ENCODE results near the gene SYT1. TPM values are rescaled to one million over a fixed set of nuclear protein-coding genes. Genes with fewer than 3 reads are reported as not detected.

The SYT1 gene
- total RNA-seq, 6 experiments from 2014 or later, result 3.5 to 10.5 (median 9.1) TPM

- peak overlapping the region; percentile 94; the same call in 1 of the 2 replicates for H3K4me3 Mint-ChIP-seq
Measured at GRCh38 chr12:78866518-78866917, 1.9 kb downstream of the SYT1 start.

DNA sequence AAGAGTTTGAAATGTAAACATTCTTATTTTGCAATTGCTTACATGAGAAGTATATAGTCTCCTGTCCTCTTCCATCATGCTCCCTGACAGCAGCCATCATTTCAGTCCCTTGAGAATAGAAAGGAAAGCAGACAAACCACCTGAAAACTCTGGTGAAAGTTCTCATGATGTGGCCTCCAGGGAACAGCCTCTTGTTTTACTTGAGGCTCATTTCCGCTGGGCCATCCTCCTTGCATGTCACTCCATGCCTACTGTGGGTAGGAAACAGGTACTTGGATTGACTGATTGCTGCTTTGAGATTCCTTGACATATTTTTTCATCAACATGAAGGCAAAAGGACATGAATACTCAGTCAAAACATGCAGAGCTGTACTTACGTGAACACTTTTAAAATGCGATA, 6.0 kb downstream of the SYT1 start:
- Mint-ChIP-seq H3K36me3 (ENCODE audit: low read depth) (no peaks in the 10 kb centered on the region), H3K9me3 (no peaks in the 10 kb centered on the region), H3K4me1 (ENCODE audit: low read depth) (peaks cover 30% of the 10 kb centered on the region), H3K27ac (no peak overlapping the region), H3K27me3 (ENCODE audit: insufficient read depth) (no peaks in the 10 kb centered on the region), H3K4me3 (no peak overlapping the region)
- no peak for DNase-seq
- TF ChIP-seq CTCF (IDR thresholded peaks at IDR 0.05), result no peak

More at GRCh38 chr12:78866518-78866917, 1.9 kb downstream of the SYT1 start:
- Mint-ChIP-seq H3K27ac (no peak overlapping the region), H3K27me3 (ENCODE audit: insufficient read depth) (peaks cover 6% of the 10 kb centered on the region), H3K9me3 (no peaks in the 10 kb centered on the region), H3K4me1 (ENCODE audit: low read depth) (peaks cover 34% of the 10 kb centered on the region), H3K36me3 (ENCODE audit: low read depth) (no peaks in the 10 kb centered on the region)
- no peak for TF ChIP-seq CTCF (IDR thresholded peaks at IDR 0.05)
- DNase-seq, result no peak

DNA sequence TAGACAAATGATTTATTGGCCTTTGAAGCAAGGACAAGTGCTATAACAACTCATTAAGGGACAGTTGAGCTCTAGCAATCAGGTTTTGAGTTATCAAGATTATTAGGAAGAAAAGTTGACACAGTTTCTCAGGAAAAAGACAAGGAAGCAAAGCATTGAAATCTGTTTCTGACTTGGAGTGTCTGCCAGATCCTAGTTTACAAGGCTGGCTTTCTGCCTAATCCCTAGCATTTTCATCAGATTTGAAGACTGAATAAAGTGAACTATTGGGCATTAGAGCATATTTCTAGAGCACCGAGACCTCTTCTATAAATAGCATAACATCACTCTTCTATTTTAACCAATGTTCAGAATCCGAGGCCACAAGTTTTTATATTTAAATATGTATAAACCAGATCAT, 7.0 kb downstream of the SYT1 start:
- Mint-ChIP-seq H3K27ac (no peak overlapping the region), H3K4me3 (no peak overlapping the region), H3K27me3 (ENCODE audit: insufficient read depth) (no peaks in the 10 kb centered on the region), H3K4me1 (ENCODE audit: low read depth) (peaks cover 20% of the 10 kb centered on the region), H3K9me3 (no peaks in the 10 kb centered on the region), H3K36me3 (ENCODE audit: low read depth) (no peaks in the 10 kb centered on the region)
- no peak for TF ChIP-seq CTCF (IDR thresholded peaks at IDR 0.05)
- no peak for DNase-seq

DNA sequence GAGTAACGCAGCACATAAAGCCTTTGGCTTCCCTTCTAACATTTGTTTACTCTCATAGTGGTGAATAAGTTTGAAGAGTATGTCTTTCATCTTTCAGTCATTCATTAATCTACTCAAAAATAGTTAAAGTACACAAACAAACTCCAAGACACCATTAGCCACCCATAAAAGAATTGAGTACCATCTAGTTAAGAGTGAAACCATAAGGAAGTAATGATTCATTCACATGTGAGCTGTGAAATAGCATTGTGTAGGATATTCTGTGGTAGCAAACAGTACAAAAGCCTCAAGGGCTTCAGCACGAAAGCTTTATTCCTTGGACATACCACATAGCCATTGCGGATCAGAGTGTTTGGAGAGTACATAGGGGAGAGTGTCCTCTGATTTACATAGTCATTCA, 13.9 kb downstream of the SYT1 start:
- peaks cover 26% of the 10 kb centered on the region for H3K4me1 Mint-ChIP-seq (ENCODE audit: low read depth)
- no peak for DNase-seq
- peaks cover 8% of the 10 kb centered on the region; the same call in 1 of the 2 replicates for H3K36me3 Mint-ChIP-seq (ENCODE audit: low read depth)
- no peak for TF ChIP-seq CTCF (IDR thresholded peaks at IDR 0.05)
- no peaks in the 10 kb centered on the region; the same call in 1 of the 2 replicates for H3K27me3 Mint-ChIP-seq (ENCODE audit: insufficient read depth)
- H3K27ac Mint-ChIP-seq, result no peak overlapping the region
- no peak overlapping the region for H3K4me3 Mint-ChIP-seq
- H3K9me3 Mint-ChIP-seq, result no peaks in the 10 kb centered on the region

DNA sequence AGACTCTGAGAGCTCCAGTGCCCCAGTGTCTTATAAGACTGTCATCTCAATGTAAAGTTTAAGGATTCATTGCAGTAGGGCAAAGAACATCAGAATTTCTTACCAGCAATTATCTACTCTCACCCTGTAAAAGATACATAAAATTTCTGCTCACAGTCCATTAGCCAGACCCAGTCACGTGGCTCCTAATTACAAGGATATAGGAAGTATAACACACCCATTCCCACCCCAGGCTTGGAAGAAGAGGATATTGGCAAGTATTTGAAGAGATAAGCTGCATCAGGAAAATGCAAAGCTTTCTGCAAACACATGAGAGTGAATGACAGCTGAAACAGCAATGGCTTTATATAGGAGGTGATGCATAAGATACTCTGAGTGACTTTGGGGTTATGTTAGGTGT, 14.3 kb downstream of the SYT1 start:
- TF ChIP-seq CTCF (IDR thresholded peaks at IDR 0.05), result no peak
- H3K4me1 Mint-ChIP-seq (ENCODE audit: low read depth), result peaks cover 26% of the 10 kb centered on the region
- no peak for DNase-seq
- H3K9me3 Mint-ChIP-seq, result no peaks in the 10 kb centered on the region
- H3K27me3 Mint-ChIP-seq (ENCODE audit: insufficient read depth), result no peaks in the 10 kb centered on the region; the same call in 1 of the 2 replicates
- H3K36me3 Mint-ChIP-seq (ENCODE audit: low read depth), result peaks cover 8% of the 10 kb centered on the region; the same call in 1 of the 2 replicates
- H3K27ac Mint-ChIP-seq, result no peak overlapping the region
- no peak overlapping the region for H3K4me3 Mint-ChIP-seq

DNA sequence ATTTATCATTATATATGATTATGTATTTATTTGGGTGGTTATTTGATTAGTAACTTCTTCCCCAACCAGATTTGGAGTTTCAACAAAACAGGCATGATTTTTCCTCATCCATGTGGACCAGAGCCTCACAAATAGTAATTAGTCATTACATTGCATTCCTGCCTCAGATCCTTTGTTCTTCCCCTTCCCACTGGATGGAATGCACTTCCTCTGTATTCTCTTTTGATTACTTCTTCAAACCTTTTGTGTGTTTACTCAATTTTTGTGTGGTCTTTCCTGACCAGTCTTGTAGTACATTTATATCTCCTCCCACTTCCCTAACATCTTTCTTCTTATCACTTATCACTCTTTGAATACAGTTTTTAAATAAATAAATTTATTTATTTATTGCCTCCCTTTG, 15.5 kb downstream of the SYT1 start:
- no peak for DNase-seq
- peaks cover 26% of the 10 kb centered on the region for H3K4me1 Mint-ChIP-seq (ENCODE audit: low read depth)
- peaks cover 8% of the 10 kb centered on the region; the same call in 1 of the 2 replicates for H3K36me3 Mint-ChIP-seq (ENCODE audit: low read depth)
- H3K27ac Mint-ChIP-seq, result no peak overlapping the region
- no peak overlapping the region for H3K4me3 Mint-ChIP-seq
- no peaks in the 10 kb centered on the region for H3K9me3 Mint-ChIP-seq
- TF ChIP-seq CTCF (IDR thresholded peaks at IDR 0.05), result no peak
- H3K27me3 Mint-ChIP-seq (ENCODE audit: insufficient read depth), result no peaks in the 10 kb centered on the region; the same call in 1 of the 2 replicates
